SK-N-SH (cell line): ENCODE measurements around the gene ADGRL3.

ENCODE experiments used
- EP300 ChIP-seq, 2 experiments: IDR thresholded peaks; 2 replicates each; pipeline versions ENCODE4 v1.4.0 to v1.6.1; 2012; ENCODE audit warnings: borderline replicate concordance in 1 of 2, low read depth in 1 of 2, low read length in 1 of 2
- GABPA ChIP-seq: IDR thresholded peaks from 2 replicates; pipeline ENCODE4 v1.4.0; 2012; ENCODE audit warnings: low read depth, mild to moderate bottlenecking
- JUND ChIP-seq: IDR thresholded peaks from 2 replicates; pipeline ENCODE4 v1.4.0; 2012
- NRF1 ChIP-seq: IDR thresholded peaks from 2 replicates; pipeline ENCODE4 v1.6.1; 2012; ENCODE audit warnings: low read depth, mild to moderate bottlenecking, low read length
- SIN3A ChIP-seq: IDR thresholded peaks from 2 replicates; pipeline ENCODE4 v1.6.1; 2012; ENCODE audit warnings: low read depth, mild to moderate bottlenecking, low read length, moderate library complexity, borderline replicate concordance
- SMC3 ChIP-seq: IDR thresholded peaks from 2 replicates; pipeline ENCODE4 v1.6.1; 2012; ENCODE audit warnings: low read depth, low read length, improper control_type of control experiment
- TAF1 ChIP-seq: IDR thresholded peaks from 2 replicates; pipeline ENCODE4 v1.6.1; 2012; ENCODE audit warnings: low read depth, mild to moderate bottlenecking, low read length, moderate library complexity, borderline replicate concordance
- TCF12 ChIP-seq: IDR thresholded peaks from 2 replicates; pipeline ENCODE4 v1.4.0; 2012
- TF ChIP-seq, protein P1 (sequence below): fragments of 200-600 bp; sonication (generic); IDR thresholded peaks from 2 replicates; pipeline ENCODE4 v1.6.1; 2017; ENCODE audit warnings: antibody characterized with exemption, mild to moderate bottlenecking, moderate library complexity
- TF ChIP-seq, protein P2 (sequence below): fragments of 150-350 bp; IDR thresholded peaks from 2 replicates; pipeline ENCODE4 v1.6.1; 2017; ENCODE audit warnings: antibody characterized with exemption, low read length, low read depth, borderline replicate concordance

DNA sequence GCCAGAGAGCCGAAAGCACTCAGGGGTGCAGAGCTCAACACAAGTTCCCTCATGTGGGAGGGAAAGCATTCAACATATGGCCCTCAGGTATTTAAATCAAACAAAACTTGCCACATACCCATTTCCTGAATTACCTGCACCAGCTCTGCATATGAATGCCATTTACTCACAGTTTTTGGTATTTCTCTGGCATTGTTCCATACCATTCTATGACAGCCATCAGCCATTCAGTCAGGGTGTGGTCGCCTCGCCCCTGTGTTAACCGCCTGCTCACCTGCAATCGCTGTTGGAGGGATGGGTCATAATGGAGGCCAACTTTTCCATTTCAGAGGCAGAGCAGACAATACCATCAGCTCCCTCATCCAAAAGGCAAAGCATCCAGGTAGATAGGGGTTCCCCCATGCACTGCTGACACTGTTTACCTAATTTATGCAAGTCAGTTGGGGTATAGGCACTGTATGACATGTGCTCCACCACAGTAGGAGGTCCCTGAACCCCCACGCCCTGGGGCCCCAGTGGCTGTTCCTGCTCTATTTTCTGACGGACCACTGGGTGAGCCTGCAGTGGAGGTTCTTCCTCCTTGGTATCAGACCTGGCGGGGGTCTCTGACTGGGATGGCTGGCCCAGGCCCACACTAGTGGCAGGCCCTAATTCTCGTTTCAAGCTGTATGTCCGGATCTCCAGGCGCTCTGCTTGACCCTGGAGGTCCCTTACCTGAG, 227.1 kb downstream of the ADGRL3 start:
- TF ChIP-seq, protein P1, sequence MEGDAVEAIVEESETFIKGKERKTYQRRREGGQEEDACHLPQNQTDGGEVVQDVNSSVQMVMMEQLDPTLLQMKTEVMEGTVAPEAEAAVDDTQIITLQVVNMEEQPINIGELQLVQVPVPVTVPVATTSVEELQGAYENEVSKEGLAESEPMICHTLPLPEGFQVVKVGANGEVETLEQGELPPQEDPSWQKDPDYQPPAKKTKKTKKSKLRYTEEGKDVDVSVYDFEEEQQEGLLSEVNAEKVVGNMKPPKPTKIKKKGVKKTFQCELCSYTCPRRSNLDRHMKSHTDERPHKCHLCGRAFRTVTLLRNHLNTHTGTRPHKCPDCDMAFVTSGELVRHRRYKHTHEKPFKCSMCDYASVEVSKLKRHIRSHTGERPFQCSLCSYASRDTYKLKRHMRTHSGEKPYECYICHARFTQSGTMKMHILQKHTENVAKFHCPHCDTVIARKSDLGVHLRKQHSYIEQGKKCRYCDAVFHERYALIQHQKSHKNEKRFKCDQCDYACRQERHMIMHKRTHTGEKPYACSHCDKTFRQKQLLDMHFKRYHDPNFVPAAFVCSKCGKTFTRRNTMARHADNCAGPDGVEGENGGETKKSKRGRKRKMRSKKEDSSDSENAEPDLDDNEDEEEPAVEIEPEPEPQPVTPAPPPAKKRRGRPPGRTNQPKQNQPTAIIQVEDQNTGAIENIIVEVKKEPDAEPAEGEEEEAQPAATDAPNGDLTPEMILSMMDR, result no peak
- no peak for TF ChIP-seq NRF1
- TF ChIP-seq TAF1, result no peak
- TF ChIP-seq SMC3, result no peak
- no peak for TF ChIP-seq TCF12
- TF ChIP-seq GABPA, result no peak
- no peak for TF ChIP-seq JUND
- TF ChIP-seq, protein P2, sequence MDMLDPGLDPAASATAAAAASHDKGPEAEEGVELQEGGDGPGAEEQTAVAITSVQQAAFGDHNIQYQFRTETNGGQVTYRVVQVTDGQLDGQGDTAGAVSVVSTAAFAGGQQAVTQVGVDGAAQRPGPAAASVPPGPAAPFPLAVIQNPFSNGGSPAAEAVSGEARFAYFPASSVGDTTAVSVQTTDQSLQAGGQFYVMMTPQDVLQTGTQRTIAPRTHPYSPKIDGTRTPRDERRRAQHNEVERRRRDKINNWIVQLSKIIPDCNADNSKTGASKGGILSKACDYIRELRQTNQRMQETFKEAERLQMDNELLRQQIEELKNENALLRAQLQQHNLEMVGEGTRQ, result no peak
- no peak for TF ChIP-seq SIN3A
- no peak for TF ChIP-seq EP300 (IDR thresholded peaks at IDR 0.05; ENCODE audit: borderline replicate concordance in 1 of 2, low read depth in 1 of 2, low read length in 1 of 2)
